HepG2 (cell line): Measurements from ENCODE around the gene FNIP2.

Source experiments
- AHDC1 ChIP-seq: sonication (generic); formaldehyde crosslinking; IDR thresholded peaks from 2 replicates; pipeline ENCODE4 v1.5.1; 2020; ENCODE audit warnings: mild to moderate bottlenecking, missing genetic modification reagents, borderline replicate concordance
- BRCA1 ChIP-seq: sonication (generic); formaldehyde crosslinking; IDR thresholded peaks from 2 replicates; pipeline ENCODE4 v1.4.0; 2020; ENCODE audit warnings: missing genetic modification reagents
- CTCF ChIP-seq: sonication (generic); formaldehyde crosslinking; IDR thresholded peaks from 2 replicates; pipeline ENCODE4 v1.5.0; 2020; ENCODE audit warnings: mild to moderate bottlenecking, missing genetic modification reagents, moderate library complexity
- DNMT3B ChIP-seq: conservative IDR thresholded peaks from 2 replicates; pipeline ENCODE4 v1.6.1; 2016; ENCODE audit warnings: missing biosample characterization, control low read depth
- GPN1 ChIP-seq: sonication (generic); formaldehyde crosslinking; IDR thresholded peaks from 2 replicates; pipeline ENCODE4 v1.5.1; 2020; ENCODE audit warnings: missing genetic modification reagents, borderline replicate concordance
- GTF2F1 ChIP-seq: fragments of 150-350 bp; IDR thresholded peaks from 2 replicates; pipeline ENCODE4 v1.6.1; 2014; ENCODE audit warnings: low read length
- RBM39 ChIP-seq: fragments of 200-400 bp; formaldehyde crosslinking; IDR thresholded peaks from one replicate; pipeline ENCODE4 v1.6.1; 2018; ENCODE audit warnings: antibody characterized with exemption, mild to moderate bottlenecking, low read depth, low read length; ENCODE audit not compliant: poor library complexity, severe bottlenecking
- THYN1 ChIP-seq: sonication (generic); formaldehyde crosslinking; IDR thresholded peaks from 2 replicates; pipeline ENCODE4 v1.8.1; 2023; ENCODE audit warnings: low read depth, mild to moderate bottlenecking, moderate library complexity, missing genetic modification reagents, borderline replicate concordance
- ZNF318 ChIP-seq: sonication (generic); formaldehyde crosslinking; IDR thresholded peaks from 2 replicates; pipeline ENCODE4 v1.4.0; 2020; ENCODE audit warnings: mild to moderate bottlenecking, missing genetic modification reagents
- ZNF724P ChIP-seq: sonication (generic); formaldehyde crosslinking; IDR thresholded peaks from 2 replicates; pipeline ENCODE4 v1.8.0; 2022; ENCODE audit warnings: missing genetic modification reagents, borderline replicate concordance

GRCh38 chr4:158934996-158935669, 166.3 kb downstream of the FNIP2 start:
- TF ChIP-seq CTCF (no peak), RBM39 (no peak), GPN1 (CRISPR knock-in tag) (no peak), ZNF724P (CRISPR knock-in tag) (no peak), AHDC1 (CRISPR knock-in tag) (no peak), THYN1 (no peak), GTF2F1 (no peak), BRCA1 (no peak), ZNF318 (no peak), DNMT3B (no peak)
